ENCODE measurements around the gene CRMP1. TPM values are rescaled to one million over a fixed set of nuclear protein-coding genes. Genes with fewer than 3 reads are reported as not detected.

Gene CRMP1
- polyA plus RNA-seq (2013, experiment 1 of 2; ENCODE audit: insufficient read length): 11.8 TPM
- 10.6 TPM for polyA plus RNA-seq (2013, experiment 2 of 2; ENCODE audit: insufficient read length)

DNA sequence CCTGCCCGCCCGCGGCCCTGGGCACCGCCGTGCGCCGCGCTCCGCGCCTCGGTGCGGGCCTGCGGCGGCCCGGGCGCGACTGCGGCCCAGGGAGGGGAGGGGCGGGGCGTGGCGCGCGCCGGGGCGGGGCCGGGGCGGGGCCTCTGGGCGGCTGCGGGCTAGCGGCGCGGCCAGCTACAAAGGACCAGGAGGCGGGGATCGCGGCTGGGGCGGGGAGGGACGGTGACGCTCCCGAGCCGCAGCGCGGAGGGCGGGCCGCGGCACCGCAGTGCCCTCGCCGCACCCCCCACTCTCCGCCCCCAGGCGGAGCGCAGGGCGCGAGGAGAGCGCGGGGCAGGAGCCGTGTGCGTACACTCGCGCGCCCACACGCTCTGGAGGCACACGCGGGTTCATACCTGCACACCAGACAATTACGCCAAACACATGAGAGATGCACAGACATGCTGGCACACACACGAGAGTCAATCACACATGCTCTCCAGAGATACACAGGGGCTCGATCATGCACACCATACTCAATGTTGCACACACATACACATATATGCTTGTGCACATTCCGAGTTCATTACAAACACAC lies at the start of gene CRMP1:
CRMP1 (minus strand) TSS at position 83 of the 577 bp plus-strand sequence. CDS start 117 bp downstream, outside the sequence.
- DNase-seq: peak; percentile 17

DNA sequence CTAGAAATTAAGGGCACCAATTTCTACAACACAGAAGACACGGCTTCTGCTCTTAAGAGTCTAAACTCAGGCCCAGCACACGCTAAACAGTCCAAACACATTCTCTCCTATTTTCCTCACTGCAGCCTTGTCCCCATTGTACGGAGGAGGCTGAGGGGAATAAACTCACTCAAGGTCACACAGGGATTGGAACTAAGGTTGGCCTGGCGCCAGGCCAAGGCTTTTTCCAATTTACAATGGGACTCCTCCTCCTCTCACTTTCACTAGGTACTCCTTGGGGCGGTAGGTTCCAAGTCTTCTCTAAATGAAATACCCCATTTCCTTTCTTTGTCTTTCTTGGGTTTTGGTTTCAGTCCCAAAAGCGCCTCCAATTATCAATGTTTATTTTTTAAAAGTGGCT lies 48.7 kb upstream of the CRMP1 start:
- DNase-seq: no peak

DNA sequence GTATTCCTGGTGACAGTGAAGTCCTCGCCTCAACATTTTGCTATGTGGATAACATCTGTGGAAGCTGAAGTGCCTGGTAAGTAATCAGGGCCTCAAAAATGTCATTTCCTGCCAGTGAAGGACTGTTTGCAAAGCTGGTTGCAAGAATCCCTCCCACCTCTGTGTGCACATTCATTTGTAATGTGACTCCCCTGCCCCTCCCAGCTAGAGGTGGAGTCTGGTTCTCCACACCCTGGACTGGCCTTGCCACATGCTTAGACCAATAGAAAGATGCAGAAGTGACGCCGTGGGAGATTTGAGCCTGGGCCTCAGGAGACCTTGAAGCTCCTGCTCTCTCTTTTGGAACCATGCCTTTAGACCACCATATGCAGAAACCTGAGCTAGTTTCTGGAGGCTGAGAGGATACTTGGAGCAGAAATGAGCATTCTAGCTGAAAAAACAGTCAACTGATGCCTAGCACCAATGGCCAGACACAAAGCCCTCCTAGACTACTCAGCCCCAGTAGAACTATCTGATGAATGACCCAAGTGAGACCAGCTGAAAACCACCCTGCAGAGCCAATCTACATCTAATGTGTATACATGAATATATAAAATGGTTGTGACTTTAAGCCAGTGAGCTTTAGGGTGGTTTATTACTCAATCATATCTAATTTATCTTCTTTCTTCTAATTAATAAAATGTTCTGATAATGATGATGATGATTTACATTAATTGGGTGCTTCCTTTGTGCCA lies 47.8 kb upstream of the CRMP1 start:
- DNase-seq: peak; percentile 16

DNA sequence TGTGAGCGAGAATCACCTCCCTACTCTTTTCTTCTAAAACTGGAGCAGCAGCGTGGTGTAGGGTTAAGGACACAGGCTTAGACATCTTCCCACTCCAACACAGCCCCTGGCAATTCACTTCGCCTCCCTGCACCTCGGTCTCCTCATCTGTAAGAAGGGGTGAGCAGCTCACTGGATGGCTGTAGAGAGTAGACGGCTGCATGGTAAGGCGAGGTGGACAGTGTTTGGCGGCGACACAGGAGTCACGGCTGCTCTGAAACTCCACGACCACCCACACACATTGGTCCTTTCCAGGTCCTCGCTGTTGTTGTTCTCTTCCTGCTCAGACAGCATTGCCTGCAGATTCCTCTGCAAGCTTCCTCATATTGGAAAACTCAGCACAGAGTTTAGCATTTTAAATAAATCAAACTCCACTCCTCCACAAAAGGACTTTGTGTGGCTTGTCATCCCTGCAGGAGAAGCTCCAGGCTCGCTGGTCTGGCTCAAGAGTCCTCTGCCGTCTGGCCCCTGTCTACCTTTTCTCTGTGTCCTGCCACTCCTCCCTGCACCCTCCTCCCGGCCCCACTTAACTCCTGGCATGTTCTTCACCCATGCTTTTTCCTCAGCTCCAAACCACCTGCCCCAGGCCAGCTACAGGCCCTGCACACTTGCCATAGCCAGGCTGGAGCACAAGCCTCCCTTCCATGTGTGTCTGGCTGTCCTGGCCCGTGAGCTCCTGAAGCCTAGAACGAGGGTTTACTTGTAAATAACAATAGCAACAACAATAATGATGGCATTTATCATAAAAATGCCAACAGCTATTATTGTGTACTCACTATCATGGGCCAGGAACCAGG lies 41.3 kb upstream of the CRMP1 start:
- DNase-seq: no peak

DNA sequence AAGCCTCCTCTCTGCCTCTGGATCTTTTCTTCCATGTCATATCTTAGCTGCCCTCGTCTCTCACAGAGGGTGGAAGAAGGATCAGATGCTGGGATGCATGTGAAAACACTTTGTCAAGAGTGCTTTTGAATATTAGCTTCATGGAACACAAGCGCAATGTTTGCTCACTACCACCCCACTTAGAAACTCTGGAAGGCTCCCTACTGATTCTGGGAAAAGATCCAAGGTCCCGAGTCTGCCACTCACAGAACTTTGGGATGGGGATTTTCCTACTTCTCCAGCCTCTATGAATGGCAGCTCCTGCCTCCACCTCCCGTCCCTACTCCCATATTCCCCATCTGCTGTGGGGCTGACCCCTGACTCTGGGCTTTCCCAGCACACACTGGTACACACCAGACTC lies 40.2 kb upstream of the CRMP1 start:
- DNase-seq: no peak

DNA sequence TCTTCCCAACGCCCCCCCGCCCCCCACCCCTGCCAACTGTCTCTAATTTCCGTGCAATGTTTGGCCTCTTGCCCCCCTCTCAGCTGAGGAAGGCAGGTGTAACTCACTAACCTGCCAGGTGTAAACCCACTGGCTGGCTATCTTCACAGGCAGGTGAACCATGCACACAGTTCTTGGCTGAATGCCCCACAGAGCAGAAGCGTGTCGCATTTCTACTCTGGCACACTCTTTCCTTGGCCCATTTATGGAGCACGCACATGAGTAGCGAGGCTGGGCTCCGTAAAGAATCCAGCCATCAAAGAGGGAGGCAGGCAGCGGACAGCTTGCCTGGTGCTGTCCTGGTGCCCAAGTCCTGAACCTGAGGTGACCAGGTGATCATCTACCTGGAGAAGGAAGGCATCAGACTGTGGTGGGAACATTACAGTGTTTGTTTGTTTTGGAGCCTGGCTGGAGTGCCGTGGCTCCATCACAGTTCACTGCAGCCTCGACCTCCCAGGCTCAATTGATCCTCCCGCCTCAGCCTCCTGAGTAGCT lies 39.2 kb upstream of the CRMP1 start:
- no peak for DNase-seq

DNA sequence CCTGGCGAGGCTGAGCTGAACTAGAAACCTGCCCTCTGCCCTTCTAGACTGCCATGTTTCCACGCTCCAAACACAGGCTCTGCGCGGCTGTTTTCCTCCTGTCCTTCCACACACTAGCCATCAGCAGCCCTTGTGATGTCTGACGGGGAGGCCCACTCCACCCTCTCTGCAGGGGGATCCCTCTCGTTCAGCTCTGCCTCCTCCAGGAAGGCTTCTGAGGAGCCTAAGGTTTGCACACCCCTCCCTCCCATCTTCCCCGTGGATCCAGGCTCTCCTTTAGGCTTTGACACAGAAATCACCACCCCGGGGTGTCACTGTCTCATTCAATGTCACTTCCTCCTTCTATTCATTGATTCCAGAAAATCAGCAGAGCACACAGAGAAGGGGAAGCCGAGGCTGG lies 38.6 kb upstream of the CRMP1 start:
- DNase-seq: no peak

DNA sequence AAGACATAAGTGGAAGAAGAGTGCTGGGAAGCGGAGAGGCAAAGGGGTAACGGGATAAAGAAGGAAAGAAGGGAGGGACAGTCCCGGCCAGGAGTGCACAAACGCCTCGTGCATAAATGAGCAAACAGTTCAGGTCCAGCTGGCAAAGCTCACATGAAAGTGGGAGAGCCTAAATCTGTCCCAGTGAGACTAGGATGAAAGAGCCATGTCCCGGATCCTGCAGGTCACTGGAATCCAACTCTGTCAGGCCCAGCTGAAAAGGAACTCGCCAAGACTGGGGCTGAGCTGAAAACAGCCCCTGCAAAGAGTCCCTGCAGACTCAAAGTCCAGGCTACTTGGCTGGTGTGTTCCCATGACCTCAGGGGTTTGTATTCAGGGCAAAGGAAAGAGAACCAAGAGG lies 38.0 kb upstream of the CRMP1 start:
- DNase-seq: no peak

DNA sequence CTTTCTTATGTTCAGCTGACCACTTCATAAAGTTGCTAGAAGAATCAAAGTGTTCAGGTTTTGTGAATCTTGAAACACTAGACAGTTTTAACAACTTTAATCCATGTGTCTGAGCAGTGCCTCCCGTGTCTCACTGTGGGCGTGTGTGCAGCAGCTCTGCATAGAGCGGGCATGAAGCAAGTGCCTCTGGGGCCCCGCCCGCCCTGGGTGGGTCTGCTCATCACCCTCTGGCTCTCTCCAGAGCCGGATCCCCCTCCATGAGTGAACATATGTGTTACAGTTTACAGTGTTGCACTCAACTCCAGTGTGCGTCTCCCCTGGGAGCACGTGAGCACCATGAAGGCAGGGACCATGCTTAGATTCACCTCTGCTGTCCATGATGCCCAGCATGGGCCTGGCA lies 37.6 kb upstream of the CRMP1 start:
- DNase-seq: no peak

DNA sequence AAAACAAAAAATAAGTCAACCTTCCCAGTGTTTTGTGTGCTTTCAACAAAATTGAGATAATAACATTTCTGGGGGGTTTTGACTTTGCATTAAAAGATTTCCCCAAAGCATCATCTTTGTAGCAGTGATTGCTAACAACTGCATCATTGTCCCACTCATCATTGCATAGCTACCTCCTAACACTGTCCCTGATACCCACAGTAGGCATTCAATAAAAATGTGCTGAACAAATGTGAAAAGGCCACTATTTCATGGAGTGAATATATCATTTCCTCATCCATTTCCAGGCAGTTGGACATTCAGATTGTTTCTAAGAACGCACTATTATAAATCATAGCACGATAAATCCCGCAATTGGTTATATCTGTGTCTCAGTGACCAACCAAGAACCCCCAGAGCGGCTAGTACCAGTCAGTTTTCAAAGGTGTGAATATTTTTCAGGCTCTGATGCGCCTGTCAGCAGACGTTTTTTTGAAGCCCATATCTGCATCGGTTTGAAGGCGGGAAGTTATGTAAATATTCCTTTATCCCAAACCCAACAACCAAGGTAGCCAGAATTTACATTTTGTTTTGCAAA lies 36.0 kb upstream of the CRMP1 start:
- DNase-seq: no peak

DNA sequence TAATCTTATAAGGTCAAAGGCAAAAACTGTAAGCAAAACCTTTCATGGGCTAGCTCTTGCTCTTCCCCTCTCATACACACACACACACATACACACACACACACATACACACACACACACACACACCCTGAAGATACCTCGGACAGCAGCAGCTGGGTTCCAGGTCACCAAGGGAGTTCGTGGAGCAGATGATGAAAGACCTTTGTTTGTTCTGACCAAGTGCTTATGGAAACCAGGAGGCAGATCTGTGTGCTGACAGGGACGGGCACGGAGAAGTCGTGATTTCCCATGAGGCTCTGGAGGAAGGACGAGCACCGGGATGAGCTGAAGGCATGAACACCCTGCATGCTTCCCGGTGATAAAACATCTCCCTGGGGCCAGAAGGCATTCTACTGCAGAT lies 35.4 kb upstream of the CRMP1 start:
- DNase-seq: no peak

DNA sequence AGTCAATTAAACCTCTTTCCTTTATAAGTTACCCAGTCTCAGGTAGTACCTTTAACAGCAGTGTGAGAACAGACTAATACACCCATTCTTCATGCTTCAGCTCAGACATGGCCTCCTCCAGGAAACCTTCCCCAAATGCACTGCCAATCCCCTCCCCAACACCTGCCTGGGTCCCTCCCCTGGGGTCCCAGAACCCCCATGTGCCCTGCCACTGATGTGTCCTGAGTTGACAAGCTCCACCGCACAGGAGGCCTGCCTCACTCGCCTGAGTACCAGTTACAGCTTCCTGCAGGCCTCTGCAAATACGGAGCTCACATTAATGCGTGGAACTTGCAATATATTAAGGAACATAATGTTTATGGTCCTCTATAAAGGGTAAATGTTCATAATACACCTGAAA lies 34.9 kb upstream of the CRMP1 start:
- DNase-seq: no peak

DNA sequence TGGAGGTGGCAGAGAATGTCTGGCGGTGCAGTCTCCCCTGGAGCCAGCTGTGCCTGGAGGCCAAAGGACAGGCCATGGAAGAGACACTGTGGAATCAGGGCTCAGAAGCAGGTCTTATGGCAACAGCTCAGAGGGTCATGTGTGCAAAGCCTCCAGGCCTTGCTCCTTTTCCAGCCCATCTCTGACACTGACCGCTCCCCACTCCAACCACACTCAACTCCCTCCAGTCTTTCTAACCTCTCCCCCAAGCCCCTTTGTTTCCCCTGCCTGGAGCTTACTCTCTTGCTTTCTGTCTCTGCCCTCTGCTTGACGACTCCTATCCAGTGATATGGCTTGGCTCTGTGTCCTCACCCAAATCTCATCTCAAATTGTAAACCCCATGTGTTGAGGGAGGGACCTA lies 34.2 kb upstream of the CRMP1 start:
- no peak for DNase-seq

DNA sequence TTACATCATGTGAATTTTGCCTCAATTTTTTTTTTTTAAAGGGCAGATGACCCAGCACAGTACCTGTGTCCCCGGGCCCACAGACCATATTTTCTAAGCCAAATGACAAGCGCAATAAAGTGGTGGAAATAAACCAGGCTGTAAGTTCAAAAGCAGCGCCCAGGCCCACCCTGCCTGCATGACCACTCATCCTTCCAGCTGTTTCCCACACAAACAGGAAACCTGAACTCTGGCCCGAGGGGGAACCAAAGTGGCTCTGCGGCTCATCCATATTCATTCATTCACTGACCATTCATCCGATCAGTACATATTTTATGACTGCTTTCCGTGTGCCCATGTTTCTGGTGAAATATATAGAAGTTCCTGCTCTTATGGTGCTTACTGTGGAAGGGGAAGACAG lies 33.7 kb upstream of the CRMP1 start:
- DNase-seq: no peak

DNA sequence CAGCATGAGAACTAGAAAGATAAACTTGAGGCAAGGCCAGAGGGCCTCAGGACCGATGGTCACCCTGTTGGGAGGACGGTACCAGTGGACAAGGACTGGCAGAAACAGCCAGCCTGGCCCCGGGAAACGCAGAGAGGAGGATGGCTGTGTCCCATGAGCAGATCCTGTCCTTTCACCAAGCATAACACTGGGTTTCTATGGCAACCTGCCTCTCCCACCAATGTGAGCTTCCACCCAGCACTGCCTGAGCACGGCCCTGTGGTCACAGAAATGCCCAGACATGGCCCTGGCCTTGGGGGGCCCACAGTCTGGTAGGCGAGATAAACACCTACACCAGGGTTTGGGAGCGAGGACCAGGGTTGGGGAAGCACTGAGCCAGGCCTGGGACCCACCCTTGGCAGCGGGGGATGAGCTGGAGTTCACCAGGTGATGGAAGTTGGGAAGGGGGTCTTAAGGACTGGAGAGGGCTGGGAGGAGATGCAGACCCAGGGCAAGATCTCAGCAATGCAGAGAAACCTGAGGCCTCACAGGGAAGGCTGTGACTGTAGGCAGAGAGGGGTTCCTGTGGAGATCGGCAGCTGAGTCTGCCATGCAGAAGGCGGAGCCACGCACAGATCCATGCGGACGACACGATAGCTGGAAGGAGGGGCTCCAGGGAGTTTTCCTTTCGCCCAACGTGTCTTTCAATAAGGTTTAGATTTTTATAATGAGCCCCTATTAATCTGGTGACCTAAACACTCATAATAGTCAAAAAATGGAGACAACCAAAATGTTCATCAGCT lies 32.7 kb upstream of the CRMP1 start:
- DNase-seq: no peak

DNA sequence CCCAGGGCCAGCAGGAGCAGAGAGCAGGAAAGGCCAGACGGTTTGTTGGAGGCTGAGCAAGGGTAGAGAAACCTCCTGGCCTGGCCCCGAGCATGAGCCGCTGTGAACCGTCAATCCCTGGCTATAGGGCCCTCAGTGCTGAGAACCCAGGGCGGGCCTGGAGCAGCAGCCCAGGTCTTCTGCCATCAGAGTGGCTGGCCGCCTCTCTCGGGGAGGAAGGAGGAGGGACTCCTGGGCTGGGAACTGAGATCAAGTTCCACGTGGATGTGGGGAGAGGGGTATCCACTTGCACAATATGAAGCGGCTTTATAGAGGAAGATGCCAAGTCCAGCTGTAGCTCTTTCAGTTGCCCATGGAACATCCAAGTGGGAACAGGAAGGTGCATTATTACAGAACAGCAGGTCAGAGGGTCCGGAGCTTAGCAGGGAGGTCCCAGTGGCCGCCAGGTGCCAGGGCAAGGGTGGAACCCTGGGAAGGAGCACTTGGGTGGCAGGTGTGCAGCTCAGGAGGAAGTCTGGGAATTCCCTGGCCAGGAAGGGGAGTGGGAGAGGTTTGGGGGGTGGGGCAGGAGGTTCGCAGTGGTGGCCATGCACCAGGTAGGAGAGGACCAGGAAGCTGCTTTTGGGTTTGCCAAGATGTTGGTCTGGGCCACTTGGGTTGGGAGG lies 31.7 kb upstream of the CRMP1 start:
- DNase-seq: no peak

DNA sequence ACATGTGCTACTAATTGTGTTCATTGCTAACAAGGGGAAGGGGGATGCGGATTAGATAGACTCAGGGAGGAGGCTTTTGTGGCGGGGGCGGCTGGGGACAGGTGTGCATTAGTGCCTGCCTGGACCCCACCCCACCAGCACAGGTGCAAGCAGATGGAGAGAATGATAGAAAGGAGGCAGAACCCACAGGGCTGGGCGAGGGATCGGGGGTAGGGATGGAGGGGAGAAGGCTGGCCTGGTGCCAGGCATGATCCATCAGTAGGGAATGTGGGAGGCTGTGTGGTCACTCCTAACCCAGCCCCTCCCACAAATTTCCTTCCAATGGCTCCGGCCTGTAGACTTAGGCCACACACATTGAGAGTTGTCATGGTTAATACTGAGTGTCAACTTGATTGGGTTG lies 30.5 kb upstream of the CRMP1 start:
- DNase-seq: peak; percentile 9

DNA sequence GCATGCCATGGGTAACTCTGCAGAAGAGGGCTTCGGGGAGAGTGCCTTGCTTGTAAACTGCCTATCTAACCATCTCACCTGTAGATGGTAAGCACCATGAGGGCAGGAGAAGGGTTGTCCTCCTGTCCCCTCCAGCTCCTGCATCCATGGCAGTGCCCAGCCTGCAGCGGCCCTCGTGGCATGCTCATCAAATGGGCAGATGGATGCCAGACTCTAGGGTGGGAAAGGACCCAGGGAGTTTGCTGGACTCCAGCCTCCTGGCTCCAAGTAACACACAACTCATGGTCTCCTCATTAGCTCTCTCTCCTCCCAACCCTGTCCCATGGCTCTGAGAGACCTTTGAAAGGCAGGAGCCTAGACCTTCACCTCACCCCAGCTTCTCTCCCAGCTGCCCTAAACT lies 29.7 kb upstream of the CRMP1 start:
- no peak for DNase-seq

DNA sequence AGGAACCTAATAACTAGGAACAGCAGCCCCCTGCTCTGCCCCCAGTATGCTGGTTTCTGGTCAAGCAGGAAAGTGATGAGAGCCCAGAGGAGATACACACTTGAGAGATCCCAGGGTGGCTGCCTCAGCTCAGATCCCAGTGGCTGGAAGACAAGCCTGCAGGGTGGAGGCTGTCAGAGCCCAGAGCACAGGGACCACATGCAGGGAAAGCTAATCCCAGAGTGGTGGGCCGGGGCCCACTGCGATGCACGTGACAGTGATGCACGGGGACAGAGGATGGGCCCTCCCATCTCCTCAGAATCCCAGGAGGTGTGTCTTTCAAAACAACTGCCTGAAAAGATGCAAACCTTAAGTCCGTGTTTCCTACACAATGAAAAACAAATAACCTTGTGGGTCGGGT lies 29.1 kb upstream of the CRMP1 start:
- DNase-seq: no peak

DNA sequence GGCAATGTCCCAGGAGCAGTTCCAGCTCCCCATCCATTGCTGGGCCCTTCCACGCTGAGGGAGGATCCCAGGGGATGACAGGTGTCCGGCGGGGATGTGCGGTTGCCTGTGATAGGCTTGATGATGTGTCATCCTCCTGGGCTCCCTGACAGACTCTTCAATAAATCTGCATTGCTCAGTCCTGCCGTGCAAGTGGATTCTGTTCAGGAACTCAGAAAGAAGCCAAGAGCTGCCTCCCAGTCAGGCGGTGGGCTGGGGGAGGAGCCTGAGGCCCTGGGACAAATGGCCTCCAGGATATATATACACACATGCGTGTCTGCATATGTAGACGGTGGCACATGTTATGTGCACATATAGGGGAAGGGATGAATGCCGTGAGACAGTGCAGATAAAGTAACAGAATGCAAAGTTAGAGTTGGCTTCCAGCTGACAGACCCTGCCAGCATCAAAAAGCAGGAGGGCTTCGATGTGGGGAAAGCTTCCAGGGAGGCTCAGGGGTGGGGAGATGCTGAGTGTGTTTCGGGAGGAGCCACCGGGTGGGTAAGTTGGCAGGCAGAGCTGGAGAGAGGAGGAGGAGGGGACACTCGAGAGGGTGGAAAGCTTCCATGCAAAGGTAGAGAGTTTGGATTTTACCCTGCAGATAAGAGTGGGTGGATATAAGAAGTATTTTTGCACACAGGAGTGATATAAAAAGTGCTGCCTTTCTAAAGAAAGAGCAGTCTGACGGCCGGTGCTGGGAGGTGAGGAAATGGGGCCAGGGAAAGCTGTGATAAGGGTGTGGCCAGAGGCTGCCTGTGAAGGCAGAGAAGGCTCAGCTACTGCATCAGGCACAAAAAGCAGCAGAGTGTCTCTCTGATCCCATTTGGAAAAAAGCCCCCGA lies 28.5 kb upstream of the CRMP1 start:
- DNase-seq: no peak

DNA sequence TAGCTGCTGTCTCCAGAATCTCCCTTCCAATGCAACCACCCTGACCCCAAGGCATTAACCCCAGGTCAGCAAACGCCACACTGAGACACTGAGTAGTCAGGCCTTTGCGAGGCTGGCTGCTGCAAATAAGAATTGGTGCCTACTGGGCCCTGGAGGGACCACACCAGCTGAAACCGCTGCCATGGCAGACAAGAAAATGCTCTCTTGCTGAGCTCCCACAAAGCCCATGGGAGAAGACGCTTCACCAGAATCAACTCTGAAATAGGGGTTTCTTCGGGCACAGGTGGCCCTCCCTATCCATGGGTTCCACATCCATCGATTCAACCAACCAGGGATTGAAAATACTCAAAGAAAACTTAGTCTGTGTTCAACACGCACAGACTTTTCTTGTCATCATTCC lies 26.7 kb upstream of the CRMP1 start:
- DNase-seq: no peak
